ENCODE measurements around the gene MACROD2. TPM values are rescaled to one million over a fixed set of nuclear protein-coding genes. Genes with fewer than 3 reads are reported as not detected.

MACROD2 gene
- total RNA-seq, 3 donors from 2014 or later: 3.2 to 7.6 (median 6.4) TPM

DNA sequence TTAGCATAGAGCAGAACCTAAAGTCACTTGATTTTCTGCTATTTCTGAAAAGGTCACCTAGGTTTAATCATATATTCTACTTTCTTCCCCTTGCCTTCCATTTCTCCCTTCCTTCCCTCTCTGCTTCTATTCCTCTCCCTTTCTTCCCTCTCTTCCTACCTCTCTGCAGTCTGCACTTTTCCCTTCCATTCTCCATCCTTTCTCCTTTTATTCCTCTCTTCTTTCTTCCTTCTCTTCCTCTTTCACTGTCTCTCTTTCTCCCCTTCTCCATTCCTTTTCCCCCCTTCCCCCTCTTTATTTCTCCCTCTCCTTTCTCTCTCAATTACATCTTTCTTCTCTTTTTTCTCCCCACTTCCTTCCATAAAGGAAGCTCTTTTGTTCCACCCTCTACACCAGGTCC, 1391.9 kb downstream of the MACROD2 start:
- Histone ChIP-seq H3K36me3 (ENCODE audit: low read depth) (no peaks in the 10 kb centered on the region), H3K4me3 (no peak overlapping the region), H3K9me3 (no peaks in the 10 kb centered on the region), H3K4me1 (ENCODE audit: low read depth) (no peaks in the 10 kb centered on the region)
- ATAC-seq (no peak), DNase-seq (no peak)
- intact Hi-C loops (cut with DNase I, micrococcal nuclease): no loop called here
- TF ChIP-seq, protein P1, sequence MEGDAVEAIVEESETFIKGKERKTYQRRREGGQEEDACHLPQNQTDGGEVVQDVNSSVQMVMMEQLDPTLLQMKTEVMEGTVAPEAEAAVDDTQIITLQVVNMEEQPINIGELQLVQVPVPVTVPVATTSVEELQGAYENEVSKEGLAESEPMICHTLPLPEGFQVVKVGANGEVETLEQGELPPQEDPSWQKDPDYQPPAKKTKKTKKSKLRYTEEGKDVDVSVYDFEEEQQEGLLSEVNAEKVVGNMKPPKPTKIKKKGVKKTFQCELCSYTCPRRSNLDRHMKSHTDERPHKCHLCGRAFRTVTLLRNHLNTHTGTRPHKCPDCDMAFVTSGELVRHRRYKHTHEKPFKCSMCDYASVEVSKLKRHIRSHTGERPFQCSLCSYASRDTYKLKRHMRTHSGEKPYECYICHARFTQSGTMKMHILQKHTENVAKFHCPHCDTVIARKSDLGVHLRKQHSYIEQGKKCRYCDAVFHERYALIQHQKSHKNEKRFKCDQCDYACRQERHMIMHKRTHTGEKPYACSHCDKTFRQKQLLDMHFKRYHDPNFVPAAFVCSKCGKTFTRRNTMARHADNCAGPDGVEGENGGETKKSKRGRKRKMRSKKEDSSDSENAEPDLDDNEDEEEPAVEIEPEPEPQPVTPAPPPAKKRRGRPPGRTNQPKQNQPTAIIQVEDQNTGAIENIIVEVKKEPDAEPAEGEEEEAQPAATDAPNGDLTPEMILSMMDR (IDR thresholded peaks at IDR 0.05): no peak

DNA sequence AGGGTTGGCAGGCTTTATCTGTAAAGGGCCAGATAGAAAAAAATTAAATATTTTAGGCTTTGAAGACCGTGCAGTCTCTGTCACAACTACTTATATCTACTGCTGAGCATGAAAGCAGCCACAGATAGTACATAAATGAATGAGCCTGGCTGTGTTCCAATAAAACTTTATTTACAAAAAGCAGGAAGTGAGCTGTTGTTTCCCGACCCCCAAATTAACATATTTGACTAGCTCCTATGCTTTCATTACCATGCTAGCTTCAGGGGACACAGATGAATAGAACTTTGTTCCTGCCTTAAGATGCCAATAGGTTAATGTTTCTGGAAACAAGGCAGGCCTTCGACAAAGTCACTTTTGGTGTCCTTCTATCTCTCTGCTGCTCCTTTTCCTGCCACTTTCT, 1400.1 kb downstream of the MACROD2 start:
- no peak for DNase-seq
- H3K4me1 ChIP-seq (ENCODE audit: low read depth): no peaks in the 10 kb centered on the region
- no peak for ATAC-seq
- H3K36me3 ChIP-seq (ENCODE audit: low read depth): no peaks in the 10 kb centered on the region
- no peak overlapping the region for H3K4me3 ChIP-seq
- intact Hi-C loops (cut with DNase I, micrococcal nuclease): no loop called here
- H3K9me3 ChIP-seq: no peaks in the 10 kb centered on the region
- TF ChIP-seq, protein P1 (IDR thresholded peaks at IDR 0.05): no peak

DNA sequence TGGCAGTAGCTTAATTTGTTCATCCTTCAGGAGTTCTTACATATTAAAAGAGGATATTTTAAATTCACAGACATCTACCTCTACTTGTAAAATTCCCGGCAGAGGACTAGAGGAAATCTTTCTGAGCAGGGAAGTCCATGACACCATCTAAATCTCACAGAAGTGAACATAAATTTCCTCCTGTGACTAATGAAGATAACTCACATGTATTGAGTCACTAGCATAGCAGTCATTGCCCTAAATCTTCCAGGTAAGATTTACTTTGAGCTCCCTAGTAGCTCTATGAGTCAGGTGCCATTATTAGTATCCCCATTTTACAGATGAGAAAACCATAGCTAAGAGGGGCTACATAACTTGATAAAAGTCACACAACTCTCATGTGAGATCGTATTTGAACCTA, 1400.7 kb downstream of the MACROD2 start:
- TF ChIP-seq, protein P1 (IDR thresholded peaks at IDR 0.05): no peak
- H3K36me3 ChIP-seq (ENCODE audit: low read depth): no peaks in the 10 kb centered on the region
- intact Hi-C loops (cut with DNase I, micrococcal nuclease): no loop called here
- no peak for ATAC-seq
- no peaks in the 10 kb centered on the region for H3K4me1 ChIP-seq (ENCODE audit: low read depth)
- H3K9me3 ChIP-seq: no peaks in the 10 kb centered on the region
- DNase-seq: no peak
- no peak overlapping the region for H3K4me3 ChIP-seq

DNA sequence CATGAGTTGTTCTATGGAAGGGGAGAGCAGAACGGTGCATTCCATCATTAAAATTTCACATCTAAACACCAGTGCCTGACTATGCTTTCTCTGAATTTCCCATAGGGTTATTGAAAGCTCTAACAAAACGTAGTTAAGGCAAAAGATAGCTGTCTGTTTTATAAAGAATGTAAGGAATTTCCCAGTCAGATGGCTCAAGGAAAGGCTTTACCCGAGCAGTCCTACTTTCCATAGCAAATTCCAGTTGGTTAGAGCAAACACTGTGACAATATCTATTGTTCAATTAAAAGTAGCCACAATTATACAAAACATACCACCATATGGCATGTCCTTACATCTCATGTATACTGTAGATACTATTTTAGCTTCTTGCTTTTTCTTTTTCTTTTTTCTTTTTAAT, 1401.6 kb downstream of the MACROD2 start:
- H3K9me3 ChIP-seq: no peaks in the 10 kb centered on the region
- TF ChIP-seq, protein P1 (IDR thresholded peaks at IDR 0.05): no peak
- no peaks in the 10 kb centered on the region for H3K36me3 ChIP-seq (ENCODE audit: low read depth)
- H3K4me3 ChIP-seq: no peak overlapping the region
- DNase-seq: no peak
- intact Hi-C loops (cut with DNase I, micrococcal nuclease): no loop called here
- no peak for ATAC-seq
- H3K4me1 ChIP-seq (ENCODE audit: low read depth): no peaks in the 10 kb centered on the region

DNA sequence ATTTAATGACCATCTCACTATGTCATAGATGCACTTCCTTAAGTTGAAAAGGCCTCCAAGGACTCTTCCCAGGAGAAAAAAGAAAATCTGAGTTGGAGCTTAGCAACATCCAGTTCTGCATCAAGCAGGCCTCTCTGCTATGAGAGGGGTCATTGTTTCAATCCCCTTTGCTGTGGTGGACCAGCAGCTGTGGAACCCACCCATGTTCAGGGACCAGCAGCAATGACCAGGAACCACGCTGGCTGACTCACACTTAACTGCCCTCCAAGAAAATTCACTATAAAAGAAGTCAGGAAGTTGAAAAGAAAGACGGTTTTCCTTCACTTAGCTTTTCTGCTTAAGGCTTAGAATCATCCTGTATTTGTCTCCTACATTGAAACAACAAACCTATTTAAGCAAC, 1404.5 kb downstream of the MACROD2 start:
- Histone ChIP-seq H3K36me3 (ENCODE audit: low read depth) (no peaks in the 10 kb centered on the region), H3K4me1 (ENCODE audit: low read depth) (no peaks in the 10 kb centered on the region), H3K4me3 (no peak overlapping the region), H3K9me3 (no peaks in the 10 kb centered on the region)
- TF ChIP-seq, protein P1 (IDR thresholded peaks at IDR 0.05): no peak
- no peak for ATAC-seq
- no peak for DNase-seq
- intact Hi-C loops (cut with DNase I, micrococcal nuclease): no loop called here

DNA sequence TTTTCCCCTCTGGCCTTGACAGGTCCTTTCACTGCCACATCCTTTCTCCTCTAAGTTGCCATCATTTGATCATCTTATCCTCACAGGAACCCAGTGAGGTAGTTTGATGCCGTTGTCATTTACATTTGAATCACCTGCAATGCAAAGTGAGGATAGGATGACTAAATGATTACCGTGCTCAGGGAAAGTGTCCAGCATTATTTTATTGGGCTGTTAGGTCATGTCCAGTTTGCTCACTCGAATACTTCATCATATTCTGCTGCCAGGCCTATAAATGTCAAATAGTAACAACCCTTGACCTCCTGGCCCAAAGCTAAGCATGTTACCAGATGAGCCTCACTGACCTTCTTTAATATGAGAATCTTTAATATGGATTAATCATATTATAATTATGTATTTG, 1410.8 kb downstream of the MACROD2 start:
- no peaks in the 10 kb centered on the region for H3K36me3 ChIP-seq (ENCODE audit: low read depth)
- no peaks in the 10 kb centered on the region for H3K4me1 ChIP-seq (ENCODE audit: low read depth)
- H3K9me3 ChIP-seq: no peaks in the 10 kb centered on the region
- H3K4me3 ChIP-seq: no peak overlapping the region
- TF ChIP-seq, protein P1 (IDR thresholded peaks at IDR 0.05): no peak
- no peak for DNase-seq
- intact Hi-C loops (cut with DNase I, micrococcal nuclease): no loop called here
- no peak for ATAC-seq
